GM21367 (cell line): ENCODE data around the gene HVCN1.

Source experiments
- ATAC-seq: cut with Tn5 transposase; IDR thresholded peaks from one replicate; pipeline ENCODE4 v1.9.1; 2021; ENCODE audit not compliant: unreplicated experiment

HVCN1 gene

DNA sequence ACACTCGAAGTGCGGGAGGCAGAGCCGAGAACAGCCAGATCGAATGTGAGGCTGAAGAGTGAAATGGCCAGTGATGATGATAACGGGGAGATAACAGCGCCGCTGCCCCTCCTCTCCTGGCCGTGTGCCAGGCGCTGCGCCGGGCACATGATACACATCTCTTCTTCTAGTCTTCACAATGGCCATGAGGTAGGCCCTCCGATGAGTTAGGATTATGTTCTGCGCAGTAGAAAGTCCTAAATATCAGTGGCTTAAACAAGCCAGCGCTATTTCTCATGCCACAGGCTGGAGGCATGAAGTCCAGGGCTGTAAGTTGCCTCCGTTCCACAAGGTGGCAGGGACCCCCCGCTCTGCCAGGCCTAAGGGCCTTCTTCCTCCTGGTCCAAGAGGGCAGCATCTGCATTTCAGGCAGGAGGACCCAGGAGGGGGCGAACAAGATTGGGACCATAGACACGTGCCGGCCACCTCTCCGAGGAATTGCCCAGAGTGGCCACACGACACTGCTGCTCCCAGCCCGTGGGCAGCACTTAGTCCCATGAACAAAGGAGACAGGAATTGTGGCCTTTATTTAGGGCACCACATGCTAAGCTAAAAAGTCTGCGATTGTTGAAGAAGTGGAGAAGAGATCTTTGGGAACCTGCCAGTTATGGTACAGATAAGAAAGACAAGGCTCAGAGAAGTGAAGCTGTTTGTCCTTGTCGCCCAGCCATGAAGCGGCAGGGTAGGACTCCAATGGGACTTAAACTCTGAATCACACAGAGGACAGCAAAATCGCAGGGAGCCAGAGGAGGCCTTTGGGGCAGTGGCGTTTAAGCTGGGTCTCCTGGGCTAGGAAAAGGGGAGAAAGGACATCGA lies 10.9 kb upstream of the HVCN1 start:
- ATAC-seq, result no peak

DNA sequence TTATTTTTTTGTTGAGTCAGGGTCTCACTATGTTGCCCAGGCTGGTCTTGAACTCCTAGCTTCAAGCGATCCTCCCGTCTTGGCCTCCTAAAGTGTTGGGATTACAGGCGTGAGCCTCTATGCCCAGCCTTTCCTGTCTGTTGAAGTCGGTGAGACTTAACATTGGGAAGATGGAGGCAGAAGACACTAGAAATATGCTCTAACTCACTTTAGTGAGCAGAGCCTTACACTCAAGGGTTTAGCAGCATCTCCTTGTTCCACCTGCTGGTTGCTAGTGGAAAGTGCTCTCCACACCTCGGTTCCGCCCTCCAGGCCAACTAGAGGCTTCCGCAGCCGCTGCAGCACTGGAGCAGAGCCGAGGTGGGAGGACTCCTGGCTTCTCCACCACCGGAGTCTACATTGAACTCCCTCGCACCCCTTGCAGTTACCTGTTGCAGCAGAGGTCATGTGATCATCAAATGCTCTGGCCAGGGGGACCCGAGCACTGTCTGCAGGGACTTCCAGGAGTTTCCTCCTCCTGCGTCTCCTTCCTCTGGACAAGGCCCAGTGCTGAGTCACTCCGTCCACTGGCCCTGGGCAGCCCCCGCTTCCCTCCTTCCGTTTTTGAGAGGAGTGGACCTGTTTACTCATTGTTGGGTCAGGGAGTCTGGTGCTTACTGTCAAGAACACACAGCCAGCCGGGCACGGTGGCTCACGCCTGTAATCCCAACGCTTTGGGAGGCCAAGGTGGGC lies 9.4 kb upstream of the HVCN1 start:
- peak; percentile 77 for ATAC-seq

DNA sequence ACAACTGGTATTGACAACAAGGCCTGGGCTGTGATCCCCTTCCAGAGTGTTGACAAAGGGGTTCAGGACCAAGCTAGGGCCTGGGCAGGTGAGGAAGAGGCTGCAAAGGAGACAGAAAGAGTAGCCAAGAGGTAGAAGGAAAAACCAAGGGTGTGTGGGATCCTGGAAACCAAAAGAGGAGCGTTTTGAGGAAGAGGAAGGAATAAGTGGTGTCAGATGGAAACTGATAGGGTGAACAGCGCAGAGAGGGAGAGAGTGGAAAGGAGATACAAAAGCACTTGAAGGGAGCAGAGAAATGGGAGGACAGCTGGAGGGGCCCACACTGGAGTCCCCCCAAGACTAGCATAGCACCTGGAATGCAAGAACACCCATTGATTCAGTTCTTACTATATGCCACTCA lies 8.3 kb upstream of the HVCN1 start:
- ATAC-seq, result no peak

DNA sequence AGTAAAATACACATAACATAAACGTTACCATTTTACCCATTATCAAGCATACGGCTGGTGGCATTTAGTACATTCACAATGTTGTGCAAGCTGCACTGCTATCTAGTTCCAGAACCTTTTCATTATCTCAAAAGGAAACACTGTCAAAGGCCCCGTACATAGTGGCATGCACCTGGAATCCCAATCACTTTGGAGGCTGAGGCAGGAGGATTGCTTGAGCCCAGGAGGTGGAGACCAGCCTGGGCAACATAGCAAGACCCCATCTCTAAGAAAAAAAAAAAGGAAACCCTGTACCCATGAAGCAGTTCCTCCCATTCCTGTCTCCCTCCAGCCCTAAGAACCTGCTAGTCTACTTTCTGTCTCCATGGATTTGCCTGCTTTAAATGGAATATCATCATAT lies 7.4 kb upstream of the HVCN1 start:
- no peak for ATAC-seq

DNA sequence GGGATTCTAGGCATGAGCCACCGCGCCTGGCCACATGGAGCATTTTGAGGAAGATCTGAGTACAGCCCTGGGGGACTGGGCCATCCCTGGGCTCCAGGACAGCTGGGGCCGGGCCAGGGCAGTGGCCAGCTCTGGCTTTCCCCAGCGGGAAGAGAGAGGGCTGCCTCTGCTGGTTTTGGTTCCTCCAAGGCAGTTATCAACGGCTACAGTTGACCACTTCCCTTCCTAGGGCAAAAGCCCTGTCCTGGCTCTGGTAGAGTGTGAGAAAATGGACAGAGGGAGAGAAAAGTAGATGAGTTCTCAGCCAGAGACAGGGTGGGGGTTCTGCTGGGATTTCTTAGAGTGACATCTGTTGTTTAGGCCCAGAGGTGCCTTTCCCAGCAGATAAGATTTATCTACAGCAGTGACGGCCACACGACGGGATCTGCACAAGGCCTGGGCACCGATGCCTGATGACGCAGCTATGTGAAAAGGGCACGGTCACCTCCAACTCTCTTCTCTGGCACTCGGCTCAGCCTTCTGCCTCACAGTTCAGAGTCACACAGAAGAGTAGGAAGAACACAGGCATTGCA lies 5.5 kb upstream of the HVCN1 start:
- no peak for ATAC-seq

DNA sequence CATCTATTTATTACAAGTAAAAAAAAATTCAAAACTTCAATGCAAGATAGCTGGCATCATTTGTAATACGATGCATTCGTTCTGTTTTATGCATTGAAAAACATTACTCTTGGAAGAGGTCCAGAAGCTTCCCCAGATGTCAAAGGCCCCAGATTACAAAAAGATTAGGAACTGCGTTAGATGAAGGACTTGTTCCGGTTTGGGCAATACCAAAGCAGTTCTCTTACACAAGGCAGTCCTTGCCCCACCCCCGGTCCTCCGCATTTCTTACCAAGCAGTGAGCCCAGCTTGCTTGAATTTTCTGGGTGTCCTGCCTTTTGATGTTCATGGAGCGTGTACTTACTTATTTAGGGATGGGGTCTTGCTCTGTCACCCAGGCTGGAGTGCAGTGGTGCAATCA lies 4.8 kb upstream of the HVCN1 start:
- no peak for ATAC-seq

DNA sequence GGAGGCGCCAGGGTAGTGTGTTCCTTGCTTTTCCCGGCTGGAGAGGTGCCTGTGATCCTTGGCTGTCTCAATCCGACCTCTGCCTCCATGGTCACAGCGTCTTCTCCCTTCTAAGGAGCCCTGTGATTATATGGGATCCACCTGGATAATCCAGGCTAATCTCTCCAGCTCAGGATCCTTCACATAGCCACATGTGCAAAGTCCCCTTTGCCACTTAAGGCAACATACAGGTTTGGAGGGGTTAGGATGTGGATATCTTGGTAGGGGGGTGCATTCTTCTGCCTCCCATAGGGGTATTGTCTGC lies 1.2 kb upstream of the HVCN1 start:
- no peak for ATAC-seq

DNA sequence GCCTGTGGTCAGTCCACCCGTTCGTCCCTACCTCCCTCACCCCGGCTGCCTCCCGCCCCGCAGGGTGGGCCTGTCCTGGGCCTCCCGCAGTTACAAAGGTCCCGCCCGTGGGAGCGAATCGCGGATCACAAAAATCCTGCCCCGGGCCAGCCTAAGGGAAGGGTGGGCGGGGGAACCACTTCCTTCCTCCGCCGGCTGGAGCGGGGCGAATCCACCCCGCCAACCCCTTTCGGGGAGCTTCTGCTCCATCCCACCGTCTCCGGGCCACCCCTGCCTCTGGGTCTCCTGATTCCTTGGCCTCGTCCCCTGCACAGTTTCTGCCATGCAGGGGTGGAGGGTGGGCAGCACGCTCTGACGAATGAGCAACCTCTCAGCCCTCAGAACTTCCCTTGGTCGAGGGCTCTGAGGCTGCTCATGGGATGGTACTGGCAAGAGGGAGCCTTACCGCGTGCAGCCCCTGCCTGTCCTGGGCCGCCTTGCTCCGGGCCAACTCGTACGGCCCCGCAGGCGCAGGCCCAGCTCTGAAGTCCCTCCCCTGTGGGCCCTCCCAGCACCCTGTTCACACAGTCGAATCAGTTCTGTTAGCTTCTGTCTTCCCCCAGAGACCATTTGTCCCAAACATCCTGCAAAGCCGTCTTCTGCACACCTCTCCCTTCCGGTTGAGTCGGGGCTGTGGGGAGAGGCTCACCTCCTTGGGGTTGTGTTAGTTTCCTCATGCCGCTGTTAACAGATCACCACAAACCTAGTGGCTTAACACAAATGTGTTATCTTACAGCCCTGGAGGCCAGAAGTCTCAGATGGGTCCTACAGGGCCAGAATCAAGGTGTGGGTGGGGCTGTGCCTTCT lies 589 bp upstream of the HVCN1 start:
- ATAC-seq, result no peak

DNA sequence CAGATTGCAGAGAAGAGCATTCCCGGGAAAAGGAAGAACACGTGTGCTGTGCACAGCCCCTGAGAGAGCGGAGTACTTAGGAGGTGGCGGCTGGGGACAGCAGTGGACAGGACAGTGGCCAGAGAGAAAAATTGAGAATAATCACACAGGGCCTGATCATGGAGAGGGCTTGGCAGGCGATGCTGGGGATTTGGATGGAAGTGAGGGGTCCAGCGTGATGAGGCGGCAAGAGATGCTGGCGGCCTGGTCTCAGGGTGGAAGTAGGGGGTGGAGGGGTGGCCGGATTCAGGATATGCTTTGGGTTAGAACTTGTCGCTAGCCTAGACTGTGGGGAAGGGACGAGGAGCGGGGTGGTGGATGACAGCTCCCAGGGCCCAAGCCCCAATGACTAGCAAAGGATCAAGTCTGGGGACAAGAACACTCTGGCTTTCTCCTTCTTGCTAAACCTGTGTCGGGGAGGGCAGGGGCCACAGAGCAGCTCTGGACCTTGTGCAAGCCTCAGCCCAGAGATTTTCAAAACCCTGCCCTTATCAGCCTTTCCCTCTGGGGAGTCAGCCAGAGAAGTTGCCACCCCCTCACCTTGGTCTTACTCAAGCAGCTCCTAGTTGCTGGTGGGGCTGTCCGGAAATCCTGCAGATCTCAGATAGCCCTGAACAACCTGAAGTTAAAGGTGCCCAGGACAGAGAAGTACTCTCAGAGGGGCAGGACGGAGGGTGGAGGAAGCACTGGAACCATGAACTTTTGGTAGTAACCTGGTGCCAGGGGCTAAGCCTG lies 1.3 kb downstream of the HVCN1 start:
- ATAC-seq, result no peak

DNA sequence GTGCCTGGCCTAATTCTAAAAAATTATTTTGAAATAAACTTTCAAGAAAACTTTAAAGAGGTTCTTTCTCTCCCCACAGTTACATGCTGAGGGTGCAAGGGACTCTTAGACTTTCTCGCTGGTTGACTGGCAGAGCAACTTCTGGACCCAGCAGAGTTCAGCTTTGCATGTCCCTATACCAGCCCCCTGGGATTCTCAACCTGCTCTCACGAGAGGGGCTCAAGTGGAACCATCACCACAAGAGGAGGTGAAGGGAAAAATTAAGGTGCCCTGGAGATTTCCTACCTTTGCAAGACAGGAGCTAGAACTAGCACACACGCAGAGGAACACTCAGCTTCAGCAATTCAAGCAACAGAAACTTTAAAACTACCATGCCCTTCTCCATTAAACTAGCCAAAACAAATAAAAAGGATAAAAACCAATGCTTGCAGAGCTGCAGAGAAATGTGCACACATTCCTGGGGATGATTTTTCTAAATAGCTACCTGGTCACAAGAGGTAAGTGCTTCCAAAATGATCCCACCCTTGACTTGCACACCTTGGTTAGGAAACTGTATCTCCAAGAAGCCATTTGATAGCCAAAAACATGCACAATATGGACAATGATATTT lies 2.5 kb downstream of the HVCN1 start:
- ATAC-seq, result no peak

DNA sequence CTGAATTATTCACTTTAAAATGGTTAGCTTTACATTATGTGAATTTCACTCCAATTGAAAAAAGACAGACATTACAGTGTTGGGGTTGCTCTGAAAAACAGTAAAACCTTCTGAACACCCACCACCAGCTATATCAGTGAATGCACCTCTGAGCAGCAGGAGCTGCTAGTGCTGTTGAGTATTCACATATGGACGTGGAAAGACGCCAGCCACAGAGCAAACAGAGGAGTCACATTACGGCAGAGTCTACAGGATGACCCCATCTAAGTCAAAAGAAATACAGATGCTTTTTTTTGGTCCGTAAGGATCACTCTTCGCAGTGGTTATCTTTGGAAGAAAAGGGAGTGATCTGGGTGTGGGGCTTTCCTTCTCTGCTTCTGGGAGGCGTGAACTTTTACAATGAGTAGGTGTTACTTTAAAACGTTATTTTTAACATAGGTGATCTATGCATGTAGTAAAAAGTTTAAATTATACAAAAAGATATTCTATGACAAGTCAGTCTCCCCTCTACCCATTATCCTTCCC lies 4.5 kb downstream of the HVCN1 start:
- ATAC-seq, result no peak

DNA sequence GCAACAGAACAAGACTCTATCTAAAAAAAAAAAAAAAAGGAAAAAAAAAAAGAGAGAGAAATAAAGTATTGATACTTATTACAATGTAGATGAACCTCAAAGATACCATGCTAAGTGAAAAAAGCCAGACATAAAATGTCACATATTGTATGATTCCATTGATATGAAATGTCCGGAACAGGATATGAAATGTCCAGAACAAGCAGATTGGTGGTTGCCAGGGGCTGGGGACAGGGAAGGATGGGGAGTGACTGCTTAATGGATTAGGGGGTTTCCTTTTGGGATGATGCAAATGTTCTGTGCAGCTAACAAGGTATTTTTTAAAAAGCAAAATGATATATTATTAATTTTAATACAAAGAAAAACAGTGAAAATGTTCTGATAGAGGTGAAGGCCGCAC lies 5.0 kb downstream of the HVCN1 start:
- ATAC-seq, result no peak

DNA sequence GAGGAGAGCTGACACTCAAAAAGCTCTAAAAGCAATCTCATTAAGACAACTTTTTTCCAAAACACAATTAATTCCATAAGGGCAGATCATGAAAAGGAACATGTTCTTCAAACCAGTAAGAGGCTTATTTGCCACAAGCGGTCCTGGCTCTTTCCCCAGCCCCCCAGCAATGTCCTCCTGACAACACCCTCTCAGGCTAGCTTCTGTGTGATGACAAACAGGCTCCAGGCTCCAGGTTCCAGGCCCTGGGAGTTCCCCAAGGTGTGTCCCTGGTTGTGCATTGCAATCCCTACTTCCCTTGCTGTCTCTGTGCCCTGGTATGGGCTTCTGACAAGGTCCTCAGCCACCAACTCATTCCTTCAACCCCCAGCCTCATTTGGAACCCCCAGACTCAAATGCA lies 8.9 kb downstream of the HVCN1 start:
- no peak for ATAC-seq

DNA sequence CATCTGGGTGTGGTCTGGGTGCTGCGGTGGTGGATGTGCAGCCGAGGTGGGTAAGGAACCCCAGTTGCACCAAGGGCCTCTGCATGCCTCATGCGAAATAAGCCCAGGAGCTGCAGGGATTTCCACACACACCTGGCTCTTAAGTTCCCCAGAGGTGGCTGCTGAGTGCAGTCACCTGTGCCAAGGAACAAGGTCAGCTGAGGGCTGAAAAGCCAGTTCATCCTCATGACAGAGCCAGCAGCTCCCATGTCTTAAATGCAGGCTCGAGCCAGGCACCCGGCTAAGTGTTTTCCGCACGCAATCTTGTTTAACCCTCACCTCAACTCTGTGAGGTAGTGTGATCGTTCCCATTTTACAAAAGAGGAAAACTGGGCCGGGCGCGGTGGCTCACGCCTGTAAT lies 9.7 kb downstream of the HVCN1 start:
- ATAC-seq, result no peak

DNA sequence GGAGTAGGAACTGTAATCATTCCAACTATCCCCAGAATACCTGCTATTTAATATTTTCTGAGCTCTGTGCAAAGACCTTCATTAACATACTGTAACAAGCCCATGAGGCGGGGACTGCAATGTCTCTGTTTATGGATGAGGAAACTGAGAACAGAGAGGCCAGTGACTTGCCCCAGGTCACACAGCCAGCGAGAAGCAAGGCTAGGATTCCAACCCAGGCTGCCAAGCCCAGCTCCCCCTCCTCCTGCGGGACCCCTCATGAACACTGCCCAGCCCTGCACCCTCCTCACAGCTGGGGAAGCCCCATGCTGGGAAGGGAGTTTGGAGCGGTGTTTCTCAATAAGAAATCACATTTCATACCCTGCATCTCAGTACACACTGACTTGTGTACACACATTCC lies 10.9 kb downstream of the HVCN1 start:
- ATAC-seq, result no peak

DNA sequence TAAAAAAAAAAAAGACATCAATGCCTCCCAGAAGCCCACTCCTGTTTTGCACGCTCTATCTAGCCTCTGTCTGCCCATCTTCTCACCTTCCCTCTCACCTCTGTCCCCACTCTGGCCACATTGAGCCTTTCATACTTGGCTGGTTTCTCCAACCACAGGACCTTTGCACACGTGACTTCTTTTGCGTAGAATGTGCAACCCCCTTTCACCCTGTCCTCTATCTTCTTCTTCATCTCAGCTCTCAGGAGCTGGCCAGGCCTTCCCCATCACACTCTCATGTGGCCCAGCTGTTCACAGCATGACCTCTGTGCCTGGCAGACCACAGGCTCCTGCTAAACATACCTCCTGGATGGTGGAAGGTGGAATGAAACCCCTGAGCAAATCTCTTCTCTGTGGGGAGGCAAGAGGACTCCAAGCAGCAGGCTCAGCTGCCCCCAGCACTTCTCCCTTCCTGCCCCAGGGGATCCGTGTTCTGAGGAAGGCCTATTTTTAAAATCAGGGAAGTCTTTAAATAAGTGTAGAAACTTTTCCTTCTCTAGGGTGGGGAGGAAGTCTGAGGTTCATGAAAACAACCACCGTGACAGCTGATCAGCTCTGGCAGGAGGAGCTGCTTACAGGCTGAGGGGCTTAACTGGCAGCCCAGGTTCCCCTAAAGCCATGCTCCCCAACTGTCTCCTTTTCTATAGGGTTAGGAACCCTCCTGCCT lies 11.6 kb downstream of the HVCN1 start:
- peak; percentile 68 for ATAC-seq

DNA sequence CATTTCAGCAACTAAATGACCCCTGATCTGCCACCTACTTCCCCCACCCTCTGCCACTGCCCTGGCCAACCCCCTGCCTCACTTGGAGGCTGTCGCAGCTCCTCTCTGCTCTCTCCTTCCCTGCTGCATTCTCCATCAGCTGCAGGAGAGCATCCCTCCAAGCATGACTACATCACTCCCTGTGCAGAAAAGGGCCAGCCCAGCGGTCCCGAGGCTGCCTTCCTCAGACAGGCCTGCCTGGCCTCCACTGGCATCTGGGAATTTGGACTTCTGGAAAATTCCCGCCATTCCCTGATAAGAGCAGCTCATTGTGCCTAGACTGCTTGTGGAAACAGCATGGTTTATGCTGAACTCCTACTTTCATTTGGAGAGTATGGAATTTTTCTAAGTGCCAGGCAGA lies 12.7 kb downstream of the HVCN1 start:
- ATAC-seq, result no peak

DNA sequence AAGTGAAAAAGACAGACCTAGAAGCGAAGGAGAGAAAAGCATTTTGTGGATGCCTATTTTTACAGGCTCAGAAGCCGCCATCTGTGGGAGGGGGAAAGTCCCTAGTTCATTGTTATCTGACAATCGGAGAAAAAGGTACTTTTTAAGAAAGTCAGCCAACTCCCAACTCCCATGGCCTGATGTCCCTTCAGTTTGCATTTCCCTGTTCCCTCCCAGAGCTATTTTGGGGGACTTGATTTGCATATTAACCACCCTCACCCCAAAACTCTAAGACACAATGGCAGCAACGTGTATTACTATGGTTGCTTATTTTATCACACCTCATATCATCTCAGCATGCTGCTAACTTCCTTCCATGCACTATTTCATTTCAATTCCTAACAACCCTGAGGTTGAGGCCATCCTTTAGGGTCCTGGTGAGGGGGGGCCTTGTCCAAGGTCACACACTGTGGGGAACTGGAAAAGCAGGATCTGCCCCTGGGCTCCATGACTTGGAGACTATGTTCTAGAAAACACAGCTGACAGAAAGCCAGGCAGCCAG lies 18.7 kb downstream of the HVCN1 start:
- ATAC-seq, result peak; percentile 34

DNA sequence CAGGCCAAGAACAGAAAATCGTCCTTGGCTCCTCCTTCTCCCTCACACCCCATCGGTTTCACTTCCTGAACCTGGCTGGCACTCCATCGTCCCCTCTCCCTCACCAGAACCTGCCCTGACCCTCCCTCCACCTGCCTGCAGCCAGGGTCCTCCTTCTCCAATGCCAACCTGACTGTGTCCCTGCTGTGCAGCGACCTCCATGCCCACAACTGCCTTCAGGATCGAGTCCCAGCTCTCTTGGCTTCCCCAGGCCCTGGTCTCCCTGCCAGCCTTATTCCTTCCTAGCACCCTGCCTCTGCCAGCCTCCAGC lies 19.8 kb downstream of the HVCN1 start:
- ATAC-seq, result peak; percentile 21
